SK-N-SH (cell line): ENCODE measurements around the gene TIMM23B. TPM values are rescaled to one million over a fixed set of nuclear protein-coding genes. Genes with fewer than 3 reads are reported as not detected.
A peak's percentile ranks its signal among the peaks of the same experiment; 100 is the strongest.
"Not testable (repeated sequence)": the region's sequence is repeated elsewhere in the genome, so short reads cannot be mapped to it uniquely, and the experiment has no call there.

Experiments used
- CTCF ChIA-PET: fragments of 300-600, 350-600 bp; formaldehyde crosslinking; extraction: SDS; loops from one replicate; lab custom pipeline; 2021; lab: Yijun Ruan, JAX
- POLR2A ChIA-PET: fragments of 350-600 bp; sonication (Branson Sonifier 250); formaldehyde crosslinking; extraction: SDS; loops from one replicate; lab custom pipeline; 2020; ENCODE audit warnings: antibody characterized with exemption, inconsistent platforms; lab: Yijun Ruan, JAX
- DNase-seq: peaks from one replicate; pipeline ENCODE4 v3.0.0; 2012
- H2AFZ ChIP-seq: fragments of 200-600 bp; sonication (generic); 2 replicates; pipeline ENCODE4 v1.8.1; 2016; ENCODE audit warnings: antibody characterized with exemption, mild to moderate bottlenecking, low read depth
- H3F3A ChIP-seq: fragments of 200-600 bp; sonication (generic); replicated peaks from 2 replicates; pipeline ENCODE3; 2016; ENCODE audit warnings: antibody characterized with exemption, mild to moderate bottlenecking; ENCODE audit not compliant: insufficient read depth
- H3K27ac ChIP-seq, 2 experiments: fragments of 200-500 bp in 1 of 2; fragments of 200-600 bp in 1 of 2; sonication (Bioruptor generic) in 1 of 2; sonication (generic), shearing (Covaris generic) in 1 of 2; 2 replicates each; pipeline versions ENCODE4 v1.5.1 to v1.6.1; 2014 to 2016; ENCODE audit warnings: low read depth in 2 of 2, inconsistent platforms in 1 of 2, low read length in 1 of 2, mild to moderate bottlenecking in 1 of 2, mixed read lengths in 1 of 2
- H3K27me3 ChIP-seq: fragments of 200-600 bp; sonication (generic), shearing (Covaris generic); 2 replicates; pipeline ENCODE4 v1.6.1; 2016; ENCODE audit warnings: mixed run types; ENCODE audit not compliant: insufficient read depth
- H3K36me3 ChIP-seq, 2 experiments: fragments of 200-500 bp in 1 of 2; fragments of 200-600 bp in 1 of 2; sonication (Bioruptor generic) in 1 of 2; sonication (generic) in 1 of 2; replicated peaks in 1 of 2; 2 replicates each; pipeline versions ENCODE3 to v1.5.1; 2014 to 2016; ENCODE audit warnings: low read length in 1 of 2, mild to moderate bottlenecking in 1 of 2; ENCODE audit not compliant: insufficient read depth in 2 of 2, control insufficient read depth in 1 of 2
- H3K4me1 ChIP-seq, 2 experiments: fragments of 200-500 bp in 1 of 2; fragments of 200-600 bp in 1 of 2; sonication (Bioruptor generic) in 1 of 2; sonication (generic), shearing (Covaris generic) in 1 of 2; 2 replicates each; pipeline versions ENCODE4 v1.5.1 to v1.6.1; 2014 to 2016; ENCODE audit warnings: low read depth in 1 of 2, low read length in 1 of 2, mixed run types in 1 of 2; ENCODE audit not compliant: insufficient read depth in 2 of 2, control insufficient read depth in 1 of 2
- H3K4me2 ChIP-seq: fragments of 200-600 bp; sonication (generic), shearing (Covaris generic); 2 replicates; pipeline ENCODE4 v1.6.1; 2017; ENCODE audit warnings: mixed run types
- H3K4me3 ChIP-seq, 2 experiments: fragments of 200-500 bp in 1 of 2; fragments of 200-600 bp in 1 of 2; sonication (Bioruptor generic) in 1 of 2; sonication (generic), shearing (Covaris generic) in 1 of 2; 2 replicates each; pipeline versions ENCODE4 v1.5.1 to v1.8.1; 2014 to 2016; ENCODE audit warnings: low read depth in 2 of 2, inconsistent platforms in 1 of 2, low read length in 1 of 2, mild to moderate bottlenecking in 1 of 2, mixed read lengths in 1 of 2, moderate library complexity in 1 of 2
- H3K79me2 ChIP-seq: fragments of 200-600 bp; sonication (generic); 2 replicates; pipeline ENCODE4 v1.8.1; 2017; ENCODE audit warnings: mild to moderate bottlenecking; ENCODE audit not compliant: insufficient read depth
- H3K9ac ChIP-seq: fragments of 200-600 bp; sonication (generic); 2 replicates; pipeline ENCODE4 v1.6.1; 2017; ENCODE audit warnings: mixed run types
- H3K9me2 ChIP-seq: fragments of 200-600 bp; sonication (generic); 2 replicates; pipeline ENCODE4 v1.6.1; 2017; ENCODE audit warnings: mixed run types
- H3K9me3 ChIP-seq: fragments of 200-600 bp; sonication (generic); 2 replicates; pipeline ENCODE4 v1.6.1; 2017; ENCODE audit warnings: mixed run types, mild to moderate bottlenecking, moderate library complexity
- H4K20me1 ChIP-seq: fragments of 200-600 bp; sonication (generic); 2 replicates; pipeline ENCODE4 v1.6.1; 2017; ENCODE audit warnings: mild to moderate bottlenecking, mixed run types; ENCODE audit not compliant: insufficient read depth
- CHD2 ChIP-seq: fragments of 150-350 bp; IDR thresholded peaks from 2 replicates; pipeline ENCODE4 v1.6.1; 2018; ENCODE audit warnings: low read length; ENCODE audit not compliant: partially characterized antibody
- ELF1 ChIP-seq: IDR thresholded peaks from 2 replicates; pipeline ENCODE4 v1.4.0; 2012
- GABPA ChIP-seq: IDR thresholded peaks from 2 replicates; pipeline ENCODE4 v1.4.0; 2012; ENCODE audit warnings: low read depth, mild to moderate bottlenecking
- MAX ChIP-seq: IDR thresholded peaks from 2 replicates; pipeline ENCODE4 v1.4.0; 2012; ENCODE audit warnings: low read depth
- MXI1 ChIP-seq: IDR thresholded peaks from 2 replicates; pipeline ENCODE4 v1.6.1; 2012; ENCODE audit warnings: mild to moderate bottlenecking, low read depth, low read length, improper control_type of control experiment
- NFIC ChIP-seq: IDR thresholded peaks from 2 replicates; pipeline ENCODE4 v1.4.0; 2012; ENCODE audit warnings: borderline replicate concordance
- POLR2AphosphoS5 ChIP-seq: IDR thresholded peaks from 2 replicates; pipeline ENCODE4 v1.6.1; 2012; ENCODE audit warnings: low read depth, low read length
- SIN3A ChIP-seq: IDR thresholded peaks from 2 replicates; pipeline ENCODE4 v1.6.1; 2012; ENCODE audit warnings: low read depth, mild to moderate bottlenecking, low read length, moderate library complexity, borderline replicate concordance
- TAF1 ChIP-seq: IDR thresholded peaks from 2 replicates; pipeline ENCODE4 v1.6.1; 2012; ENCODE audit warnings: low read depth, mild to moderate bottlenecking, low read length, moderate library complexity, borderline replicate concordance
- YY1 ChIP-seq: IDR thresholded peaks from 2 replicates; pipeline ENCODE4 v1.4.0; 2012; ENCODE audit warnings: low read depth, mild to moderate bottlenecking
- ZBTB33 ChIP-seq: IDR thresholded peaks from 2 replicates; pipeline ENCODE4 v1.4.0; 2012; ENCODE audit warnings: low read depth, borderline replicate concordance
- WGBS: methylation state at CpG from one replicate; pipeline ENCODE4 v1.1.6; 2017; ENCODE audit warnings: low lambda C conversion rate; 5-methylcytosine and 5-hydroxymethylcytosine counted together
- polyA plus RNA-seq, 3 experiments: library from polyadenylated mRNA; depleted of rRNA; stranded (reverse); fragments of >200 nt; gene quantifications; 2 replicates each; pipeline ENCODE4 v1.2.3, GENCODE V29; 2012

The TIMM23B gene, protein sequence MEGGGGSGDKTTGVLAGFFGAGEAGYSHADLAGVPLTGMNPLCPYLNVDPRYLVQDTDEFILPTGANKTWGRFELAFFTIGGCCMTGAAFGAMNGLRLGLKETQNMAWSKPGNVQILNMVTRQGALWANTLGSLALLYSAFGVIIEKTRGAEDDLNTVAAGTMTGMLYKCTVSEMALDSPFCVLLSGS
- 17.4 and 23.3 TPM in 2 replicates for polyA plus RNA-seq (2012; rRNA removed)
- 17.0 and 18.3 TPM in 2 replicates for polyA plus RNA-seq (2012; cell fraction: cytosol; rRNA removed)
- 40.4 and 45.8 TPM in 2 replicates for polyA plus RNA-seq (2012; cell fraction: nucleus; rRNA removed)

DNA sequence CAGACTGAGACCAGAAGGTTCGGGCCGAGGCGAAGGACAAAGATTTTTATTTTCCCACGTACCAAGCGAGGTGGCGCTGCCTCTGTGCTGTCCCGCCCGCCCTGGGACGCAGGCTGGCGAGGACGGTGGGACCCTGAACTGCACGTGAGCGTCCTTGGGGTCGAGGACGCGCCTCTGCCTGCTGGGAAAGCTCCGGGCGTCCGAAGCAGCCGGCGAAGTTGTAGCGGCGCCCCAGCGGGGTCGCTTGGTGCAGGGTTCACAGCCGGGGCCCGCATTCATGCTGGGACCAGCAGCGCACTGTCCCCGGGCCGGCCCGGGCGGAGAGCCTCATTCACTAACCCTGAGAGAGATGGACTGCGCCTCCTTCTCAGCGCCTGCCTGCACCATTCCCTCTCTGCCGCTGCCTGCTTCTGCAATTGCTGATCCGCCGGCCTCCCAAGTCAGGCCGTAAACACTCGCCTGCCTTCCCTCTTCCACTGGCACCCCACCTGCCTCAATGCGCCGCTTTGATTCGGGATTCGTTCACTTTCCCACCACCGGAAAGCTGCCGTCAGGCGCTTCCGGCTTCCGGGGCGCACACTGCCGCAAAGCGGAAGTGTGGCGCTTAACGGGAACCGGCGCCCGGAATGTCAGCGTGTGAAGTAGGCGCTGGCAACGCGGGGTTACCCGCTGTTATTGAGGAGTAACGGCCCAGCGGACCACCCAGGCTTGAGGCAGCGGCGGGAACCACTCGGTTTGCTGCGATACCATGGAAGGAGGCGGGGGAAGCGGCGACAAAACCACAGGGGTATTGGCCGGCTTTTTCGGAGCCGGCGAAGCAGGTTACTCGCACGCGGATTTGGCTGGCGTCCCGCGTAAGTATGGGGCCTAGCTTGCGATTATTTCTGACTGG is at the start of gene TIMM23B, which contains the start of gene PARG:
Gene TIMM23B, plus strand, starts transcription at position 607 of the 892 bp plus-strand sequence. Its CDS starts 142 bp downstream, at position 749.
Gene PARG, minus strand, starts transcription at position 581 of the 892 bp plus-strand sequence. Its CDS starts 302 bp downstream, at position 279.
- H3K79me2 ChIP-seq = peaks cover 80% of the 10 kb centered on the region
- POLR2A ChIA-PET, H3K9me2 ChIP-seq, H3K36me3 ChIP-seq, H3K27me3 ChIP-seq, H3K9me3 ChIP-seq, H3F3A ChIP-seq, H3K4me1 ChIP-seq, H4K20me1 ChIP-seq: not testable (repeated sequence)
- H2AFZ ChIP-seq = peak within 1 kb of the TSS; percentile 79
- CTCF ChIA-PET = interaction anchor here (1.1 to 1.7 kb wide), 2 partner anchors 347 to 348 kb away, joined by 3 read pairs; no protein-coding TSS in a partner anchor
- TF ChIP-seq ELF1 = peak; percentile 83
- TF ChIP-seq CHD2 = peak; percentile 52
- peak; percentile 53 for TF ChIP-seq TAF1
- TF ChIP-seq POLR2AphosphoS5 = peak; percentile 51
- TF ChIP-seq NFIC = 0 out of 2 replicates have a peak, but pooled peaks have one; percentile 5
- TF ChIP-seq GABPA = peak; percentile 90
- peak; percentile 81 for TF ChIP-seq SIN3A
- peak; percentile 95 for TF ChIP-seq MAX
- 0 out of 2 replicates have a peak, but pooled peaks have one; percentile 31 for TF ChIP-seq YY1
- TF ChIP-seq MXI1 = peak; percentile 88
- peak; percentile 37; the same call in 1 of the 2 replicates for TF ChIP-seq ZBTB33
- H3K4me2 ChIP-seq = peak within 1 kb of the TSS; percentile 87
- DNase-seq = peak; percentile 72
- H3K9ac ChIP-seq = peak within 1 kb of the TSS; percentile 89
- WGBS = 0% methylated on average over 41 of the region's 81 CpGs
- H3K27ac ChIP-seq = peak within 1 kb of the TSS; percentile 65
- peak within 1 kb of the TSS; percentile 55 to 95 for H3K4me3 ChIP-seq

DNA sequence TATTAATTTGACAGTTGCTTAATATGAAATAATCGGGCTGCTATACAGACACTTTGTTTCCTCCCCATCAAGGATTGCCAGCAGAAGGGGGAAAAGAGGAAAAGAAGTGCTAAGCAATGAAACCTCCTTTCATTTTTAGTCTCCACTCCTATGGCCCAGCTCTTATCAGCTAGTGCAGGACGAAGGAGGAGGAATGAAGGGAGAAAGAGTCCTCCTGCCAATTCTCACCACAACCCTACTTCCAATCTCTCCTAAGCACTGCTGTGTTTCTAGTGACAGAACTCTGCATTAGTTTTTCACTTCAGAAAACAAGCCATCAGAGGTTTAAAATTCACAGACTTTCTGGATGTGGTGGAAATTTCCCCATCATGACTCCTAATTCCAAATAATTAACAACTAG is 41.9 kb upstream of the TIMM23B start:
- 84% methylated on average over 2 of the region's 2 CpGs for WGBS
- H4K20me1 ChIP-seq, H3K79me2 ChIP-seq, H3K27ac ChIP-seq, CTCF ChIA-PET, H3K9ac ChIP-seq, H3F3A ChIP-seq, H3K4me3 ChIP-seq, H3K9me2 ChIP-seq, H3K9me3 ChIP-seq, H3K36me3 ChIP-seq, H3K27me3 ChIP-seq, POLR2A ChIA-PET, H3K4me1 ChIP-seq, H3K4me2 ChIP-seq, H2AFZ ChIP-seq, DNase-seq: not testable (repeated sequence)

DNA sequence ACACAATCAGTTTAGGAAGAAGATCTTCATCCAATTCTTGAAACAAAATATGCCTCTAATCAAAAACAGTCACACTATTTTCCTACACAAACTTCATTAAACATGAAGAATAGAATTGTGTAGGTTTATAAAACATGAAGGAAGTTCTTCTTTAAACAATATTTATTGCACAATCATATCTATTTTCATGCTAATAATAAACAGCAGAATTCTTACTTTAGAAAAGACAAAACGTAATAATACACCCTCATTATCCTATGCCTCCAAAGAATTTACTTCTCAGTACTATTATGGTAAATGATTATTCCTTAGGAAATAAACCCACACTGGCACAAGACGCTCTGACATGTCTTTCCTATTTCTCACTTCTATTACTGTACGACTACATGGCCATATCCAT is 41.4 kb upstream of the TIMM23B start:
- H3K9ac ChIP-seq, H4K20me1 ChIP-seq, H3K9me2 ChIP-seq, H3K27me3 ChIP-seq, H3F3A ChIP-seq, H3K4me2 ChIP-seq, POLR2A ChIA-PET, H3K79me2 ChIP-seq, CTCF ChIA-PET, H3K27ac ChIP-seq, H3K4me3 ChIP-seq, H3K9me3 ChIP-seq, H3K4me1 ChIP-seq, DNase-seq, H2AFZ ChIP-seq, H3K36me3 ChIP-seq: not testable (repeated sequence)
- 71% methylated on average over 3 of the region's 3 CpGs for WGBS

GRCh38 chr10:49903829-49904228 is 38.0 kb upstream of the TIMM23B start:
- H3K27me3 ChIP-seq, POLR2A ChIA-PET, H3K4me2 ChIP-seq, H3K4me1 ChIP-seq, H2AFZ ChIP-seq, H4K20me1 ChIP-seq, H3K9me3 ChIP-seq, DNase-seq, H3F3A ChIP-seq, H3K9me2 ChIP-seq, H3K4me3 ChIP-seq, H3K36me3 ChIP-seq, H3K9ac ChIP-seq, CTCF ChIA-PET, H3K27ac ChIP-seq, H3K79me2 ChIP-seq: not testable (repeated sequence)
- 66% methylated on average over 3 of the region's 3 CpGs for WGBS
